GM19239 (cell line): ENCODE data around the gene PIPOX.

Experiments
- DNase-seq: peaks from one replicate; pipeline ENCODE4 v3.0.0; 2011; ENCODE audit warnings: low spot score; ENCODE audit not compliant: insufficient read length
- FAIRE-seq: peaks from 2 replicates; lab custom pipeline; 2011; peaks lifted over from hg19 to GRCh38; lab: Jason Lieb, UNC

Gene PIPOX

DNA sequence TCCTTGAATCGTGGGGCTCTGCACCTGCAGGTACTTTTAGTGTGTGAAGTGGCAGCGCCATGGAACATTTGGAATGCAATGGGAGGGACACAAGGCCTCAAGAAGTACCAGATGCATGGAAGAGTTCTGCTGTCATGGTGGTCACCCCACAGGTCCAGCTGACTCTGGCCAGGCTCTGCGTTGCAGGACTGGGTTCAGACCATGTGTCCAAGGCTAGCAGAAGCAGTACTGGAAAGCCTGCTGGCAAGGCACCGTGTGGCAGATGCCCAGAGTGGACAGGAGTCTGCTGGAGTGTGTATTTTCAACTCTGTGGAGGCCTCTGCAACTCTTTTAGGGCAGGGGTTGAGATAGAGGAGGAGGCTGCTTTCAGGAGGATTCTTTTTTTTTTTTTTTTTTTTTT, 2.1 kb downstream of the PIPOX start:
- FAIRE-seq (no peak), DNase-seq (no peak)

DNA sequence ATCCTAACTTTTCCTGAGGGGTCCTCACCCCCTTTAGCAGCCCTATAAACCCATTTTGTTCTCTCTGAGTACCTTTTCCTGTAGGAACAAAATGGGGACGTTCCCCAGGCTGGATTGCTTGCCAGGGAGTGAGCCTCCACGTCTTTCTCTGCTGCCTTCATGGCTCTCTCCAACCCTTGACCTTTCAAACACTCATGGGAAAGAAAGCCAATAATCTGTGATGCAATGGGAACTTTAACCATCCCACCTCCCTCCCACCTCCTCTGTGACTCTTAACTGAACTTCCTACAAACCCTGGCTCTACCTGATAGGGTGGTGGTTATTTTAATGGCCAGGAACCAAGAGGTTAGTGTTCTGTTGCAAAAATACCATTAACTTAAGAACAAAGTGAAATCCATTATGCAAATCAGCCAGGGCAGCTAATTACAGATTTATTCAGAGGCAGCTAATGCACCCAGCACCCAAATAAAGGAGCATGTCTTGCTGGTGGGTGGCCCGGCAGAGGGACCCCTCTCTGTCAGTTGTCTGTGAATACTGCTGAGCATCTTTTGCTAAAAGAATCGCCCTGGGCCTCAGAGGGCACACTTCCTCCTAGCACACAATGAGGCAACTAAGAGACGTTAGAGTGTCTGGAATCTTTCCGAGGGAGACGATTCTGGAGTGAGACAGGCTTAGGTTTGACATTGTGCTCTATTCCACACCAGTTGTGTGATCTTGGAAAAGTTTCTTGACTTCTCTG, 3.0 kb downstream of the PIPOX start:
- no peak for DNase-seq
- FAIRE-seq, result no peak

DNA sequence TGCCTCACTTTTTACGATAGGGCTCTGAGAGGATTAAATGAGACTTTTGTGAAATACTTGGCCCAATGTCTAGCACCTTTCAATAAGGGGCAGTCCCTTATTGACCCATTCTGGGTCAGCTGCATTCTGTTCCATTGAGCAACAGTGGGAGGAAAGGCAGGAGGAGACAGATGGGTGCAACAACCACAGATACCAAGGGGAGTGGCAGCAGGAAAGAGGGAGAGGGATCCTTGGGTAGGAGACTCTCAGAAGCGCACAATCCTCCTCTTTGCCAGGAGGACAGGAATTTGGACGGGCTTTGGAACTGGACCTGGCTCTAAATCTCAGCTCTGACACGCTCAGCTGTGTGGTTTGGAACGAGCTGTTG, 3.5 kb downstream of the PIPOX start:
- no peak for DNase-seq
- FAIRE-seq, result no peak

DNA sequence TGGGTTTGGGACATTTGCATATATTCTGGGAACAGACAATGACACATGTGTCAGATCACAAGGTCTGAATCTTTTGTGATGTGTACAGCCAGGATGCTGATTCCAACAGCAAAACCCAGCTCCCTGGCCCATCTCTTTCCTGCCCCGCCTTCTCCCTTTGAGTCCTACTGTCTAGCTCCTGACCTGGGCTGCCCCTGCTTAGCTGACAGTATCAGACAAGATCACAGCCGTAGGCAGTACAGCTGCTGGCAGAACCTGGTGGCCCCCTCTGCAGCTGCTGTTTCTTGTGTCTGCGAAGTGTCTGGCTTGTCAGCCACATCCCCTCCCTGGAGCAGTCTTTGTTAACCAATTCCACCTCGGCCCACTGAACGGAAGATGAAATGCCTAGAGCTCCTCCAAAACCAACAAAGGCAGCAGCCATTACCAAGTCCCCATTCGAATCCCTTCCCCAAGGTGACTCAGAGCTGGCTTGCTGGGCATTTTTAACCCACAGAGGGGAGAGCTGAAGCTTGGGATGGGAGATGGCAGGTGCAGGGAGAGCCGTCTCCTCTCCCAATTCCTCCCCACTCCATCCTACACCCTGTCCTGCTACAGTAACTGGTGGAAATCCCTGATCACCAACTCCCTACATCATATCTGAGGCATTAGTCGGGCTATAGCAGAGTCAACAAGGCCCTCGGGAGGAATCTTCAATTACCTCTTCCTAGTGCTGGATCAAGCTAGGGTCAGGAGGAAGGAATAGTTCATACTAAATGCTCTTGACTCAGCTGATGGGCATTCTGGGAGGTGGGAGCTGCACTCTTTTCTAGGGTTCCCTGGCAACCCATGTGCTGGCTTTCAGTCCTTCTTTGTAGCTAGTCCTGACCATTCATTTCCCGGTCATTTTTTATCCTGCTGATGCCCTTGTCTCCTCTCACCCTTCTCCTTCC, 5.8 kb downstream of the PIPOX start:
- no peak for DNase-seq
- no peak for FAIRE-seq

DNA sequence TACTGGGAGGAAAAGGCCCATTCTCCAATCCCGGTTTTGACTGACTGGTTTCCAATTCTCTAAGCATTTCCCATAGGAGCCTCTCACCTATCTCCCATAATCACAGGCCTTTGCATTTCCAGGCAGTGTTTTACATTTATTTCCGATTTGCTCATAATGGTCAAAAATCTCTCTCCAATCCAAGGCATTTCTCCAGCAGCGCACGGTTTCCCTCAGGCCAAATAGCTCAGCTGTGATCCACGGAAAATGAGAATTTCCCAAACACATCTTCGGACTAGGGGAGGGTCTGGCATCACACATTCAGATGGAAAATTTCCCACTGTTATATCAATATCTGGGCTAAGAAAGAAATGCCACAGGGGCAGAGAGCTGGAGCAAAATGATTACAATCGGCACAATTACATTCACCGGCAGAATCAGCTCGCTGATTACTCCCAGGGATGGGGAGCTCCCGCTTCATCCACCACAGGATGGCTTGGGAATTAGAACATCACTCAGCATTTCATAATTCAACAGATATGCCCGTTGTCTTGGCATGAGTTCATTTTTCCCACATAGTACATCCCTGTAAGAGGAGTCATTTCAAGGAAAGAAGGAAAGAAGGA, 6.7 kb downstream of the PIPOX start:
- no peak for FAIRE-seq
- DNase-seq, result no peak

DNA sequence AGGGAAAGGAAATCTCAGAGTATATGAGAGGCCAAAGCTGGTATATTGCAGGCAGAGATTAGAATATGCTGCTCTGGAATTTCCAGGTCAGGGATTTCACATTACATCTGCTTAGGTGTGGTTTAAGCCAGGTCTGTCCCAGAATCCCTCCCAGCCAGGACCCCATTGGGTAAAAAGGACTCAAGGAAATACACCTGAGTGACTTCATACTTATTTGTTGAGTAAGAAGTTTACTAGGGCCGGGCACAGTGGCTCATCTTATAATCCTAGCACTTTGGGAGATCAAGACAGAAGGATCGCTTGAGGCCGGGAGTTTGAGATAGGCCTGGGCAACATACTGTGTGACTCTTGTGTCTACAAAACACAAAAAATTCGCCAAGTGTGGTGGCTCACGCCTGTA, 7.2 kb downstream of the PIPOX start:
- FAIRE-seq (no peak), DNase-seq (no peak)

DNA sequence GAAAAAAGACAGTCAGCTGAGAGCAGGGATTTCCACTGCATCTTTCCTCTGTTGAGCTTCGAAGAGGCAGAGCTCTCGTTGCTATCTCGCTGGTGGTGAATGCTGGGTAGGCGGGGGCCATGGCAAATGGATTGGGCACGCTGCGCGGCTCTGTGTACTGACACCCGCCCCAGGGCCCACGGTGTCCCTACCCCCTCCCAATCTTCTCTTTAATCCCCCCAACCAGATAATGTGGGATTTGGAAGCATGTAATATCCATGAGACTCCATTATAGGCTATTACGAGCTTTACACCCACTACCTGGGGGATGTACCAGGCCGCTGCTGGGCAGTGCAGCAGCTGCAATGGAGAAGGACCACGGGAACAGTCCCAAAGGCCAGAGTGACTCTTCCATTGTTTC, 8.3 kb downstream of the PIPOX start:
- FAIRE-seq, result no peak
- DNase-seq, result no peak

DNA sequence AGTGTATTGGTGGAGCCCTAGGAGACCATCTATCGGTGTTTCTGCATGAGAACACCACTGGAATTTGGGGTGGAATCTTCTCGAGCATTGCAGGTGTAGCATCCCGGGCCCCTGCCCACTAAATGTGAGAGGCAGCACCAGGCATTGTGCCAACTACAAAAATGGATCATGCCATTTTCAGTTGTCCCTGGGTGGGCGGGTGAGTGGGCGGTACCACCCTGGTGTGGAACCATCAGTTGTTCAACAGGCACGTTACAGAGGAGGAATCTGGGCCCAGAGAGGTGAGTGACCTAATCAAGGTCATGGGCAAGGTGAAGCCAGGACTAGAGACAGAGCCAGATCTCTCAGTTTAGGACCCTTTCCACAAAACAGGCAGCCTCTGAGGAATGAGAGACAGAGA, 8.8 kb downstream of the PIPOX start:
- FAIRE-seq (no peak), DNase-seq (no peak)

DNA sequence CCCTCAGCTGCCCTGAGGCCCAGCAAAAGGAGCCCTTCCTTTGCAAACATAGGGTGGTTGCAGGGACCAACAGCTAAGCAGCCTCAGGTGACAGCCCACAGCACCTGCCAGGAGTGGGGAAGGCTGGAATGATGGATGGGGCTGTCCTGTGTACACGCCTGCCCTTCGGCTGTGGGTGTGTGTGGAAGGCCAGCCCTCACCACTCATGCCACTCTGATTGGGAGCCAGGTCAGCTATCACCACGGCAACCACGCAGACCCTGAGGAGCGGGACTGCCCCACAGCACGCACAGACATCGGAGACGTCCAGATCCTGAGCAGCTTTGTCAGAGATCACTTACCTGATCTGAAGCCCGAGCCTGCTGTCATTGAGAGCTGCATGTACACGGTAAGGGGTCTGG, 11.9 kb downstream of the PIPOX start:
- no peak for DNase-seq
- FAIRE-seq, result no peak

DNA sequence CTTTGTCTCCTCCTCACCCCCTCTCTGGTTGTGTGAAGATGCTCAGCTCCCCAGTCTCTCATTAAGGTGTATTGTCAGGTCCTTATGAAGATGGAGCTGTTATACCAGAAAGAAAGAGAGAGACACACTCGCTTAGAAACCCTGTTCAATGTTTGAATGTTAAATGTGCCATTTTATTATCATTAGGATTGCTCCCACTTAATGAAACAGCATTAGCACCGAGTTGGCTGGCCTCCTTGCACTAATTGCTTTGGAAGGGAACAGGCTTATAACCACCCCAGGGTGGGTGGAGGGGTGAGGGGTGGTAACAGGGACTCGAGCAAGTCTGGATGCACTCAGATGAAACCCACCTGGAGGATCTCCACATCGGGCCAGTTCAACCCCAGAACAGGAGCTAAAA, 14.4 kb downstream of the PIPOX start:
- FAIRE-seq (no peak), DNase-seq (no peak)

DNA sequence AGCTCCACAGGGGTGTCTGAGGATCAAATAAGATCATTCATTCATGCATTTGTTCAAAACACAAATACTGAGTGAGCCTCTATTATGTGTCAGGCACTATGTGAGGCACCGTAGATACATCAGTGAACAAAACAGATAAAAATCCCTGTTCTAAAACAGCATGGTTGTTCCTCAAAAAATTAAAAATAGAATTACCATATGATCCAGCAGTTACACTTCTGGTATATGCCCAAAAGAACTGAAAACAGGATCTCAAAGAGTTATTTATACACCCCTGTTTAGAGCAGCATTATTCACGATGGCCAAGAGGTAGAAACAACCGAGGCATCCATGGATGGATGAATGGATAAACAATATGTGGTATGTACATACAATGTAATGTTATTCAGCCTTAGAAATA, 15.4 kb downstream of the PIPOX start:
- DNase-seq (no peak), FAIRE-seq (no peak)

DNA sequence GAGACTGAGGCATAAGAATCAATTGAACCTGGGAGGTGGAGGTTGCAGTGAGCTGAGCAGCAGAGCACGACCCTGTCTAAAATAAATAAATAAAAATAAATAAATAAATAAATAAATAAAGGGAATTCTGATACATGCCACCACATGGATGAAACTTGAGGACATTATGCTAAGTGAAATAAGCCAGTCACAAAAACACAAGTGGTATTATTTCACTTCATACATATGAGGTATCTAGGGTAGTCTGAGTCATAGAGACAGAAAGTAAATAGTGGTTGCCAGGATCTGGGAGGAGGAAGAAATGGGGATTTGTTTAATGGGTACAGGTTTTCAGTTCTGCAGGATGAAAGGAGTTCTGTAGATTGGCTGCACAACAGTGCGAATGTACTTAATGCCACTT, 16.3 kb downstream of the PIPOX start:
- DNase-seq (no peak), FAIRE-seq (no peak)

DNA sequence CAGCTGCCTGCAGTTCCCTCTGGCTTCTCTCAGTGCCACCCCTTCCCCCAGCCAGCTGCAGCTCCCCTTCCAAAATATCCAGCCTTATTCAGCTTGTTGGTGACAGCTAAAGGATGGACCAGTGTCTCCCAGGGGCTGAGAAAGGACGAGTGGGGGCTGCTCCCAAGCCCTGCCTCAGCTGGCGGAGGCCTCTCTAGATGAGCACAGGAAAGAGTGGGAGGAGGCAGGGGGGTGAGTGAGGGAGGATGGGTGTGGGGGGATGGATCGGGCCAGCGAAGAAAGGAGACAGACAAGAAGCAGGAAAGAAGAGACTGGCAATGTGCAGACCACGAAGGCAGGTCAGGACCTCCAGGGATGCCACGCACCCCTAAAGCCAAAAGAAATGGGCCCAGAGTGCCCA, 17.5 kb downstream of the PIPOX start:
- FAIRE-seq (no peak), DNase-seq (no peak)

DNA sequence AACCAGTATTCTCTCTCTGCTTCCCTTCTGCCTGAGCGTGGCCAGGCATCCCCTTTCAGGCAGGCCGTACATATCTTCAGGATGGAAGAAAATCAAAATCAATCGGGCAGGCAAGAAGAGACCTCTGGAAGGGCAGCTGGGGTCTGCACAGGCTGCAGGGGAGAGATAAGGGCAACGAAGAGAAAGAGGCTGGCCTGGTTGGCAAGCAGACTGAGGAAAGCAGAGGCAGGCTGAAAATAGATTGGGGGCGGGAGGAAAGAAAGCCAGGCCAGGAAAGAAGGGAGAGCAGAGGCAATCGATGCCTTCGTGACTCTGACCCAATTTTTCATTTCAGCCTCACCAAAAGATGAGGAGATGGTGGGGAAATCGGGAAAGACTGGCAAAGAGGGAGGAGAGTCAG, 18.1 kb downstream of the PIPOX start:
- FAIRE-seq, result no peak

DNA sequence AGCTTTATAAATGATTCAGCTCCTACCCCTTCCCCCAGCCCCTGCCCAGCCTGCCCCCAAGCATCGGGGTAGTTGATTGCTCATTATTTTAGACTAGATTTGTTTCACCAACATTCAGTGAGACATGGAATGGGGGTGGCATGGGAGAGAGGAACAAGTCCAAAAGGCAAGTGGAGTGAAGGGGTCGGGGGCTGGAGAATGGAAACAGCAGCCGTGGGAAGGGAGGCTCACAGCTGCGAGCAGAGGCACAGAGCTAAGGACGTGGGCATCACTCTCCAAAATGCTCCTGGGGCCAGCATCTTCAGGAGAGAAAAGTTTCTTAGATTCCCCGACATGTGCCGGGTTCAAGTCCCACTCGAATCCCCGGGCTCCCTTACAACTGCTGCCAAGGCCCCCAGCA, 19.3 kb downstream of the PIPOX start:
- FAIRE-seq, result no peak
- no peak for DNase-seq

More for the DNA sequence above, 18.1 kb downstream of the PIPOX start:
- no peak for DNase-seq

DNA sequence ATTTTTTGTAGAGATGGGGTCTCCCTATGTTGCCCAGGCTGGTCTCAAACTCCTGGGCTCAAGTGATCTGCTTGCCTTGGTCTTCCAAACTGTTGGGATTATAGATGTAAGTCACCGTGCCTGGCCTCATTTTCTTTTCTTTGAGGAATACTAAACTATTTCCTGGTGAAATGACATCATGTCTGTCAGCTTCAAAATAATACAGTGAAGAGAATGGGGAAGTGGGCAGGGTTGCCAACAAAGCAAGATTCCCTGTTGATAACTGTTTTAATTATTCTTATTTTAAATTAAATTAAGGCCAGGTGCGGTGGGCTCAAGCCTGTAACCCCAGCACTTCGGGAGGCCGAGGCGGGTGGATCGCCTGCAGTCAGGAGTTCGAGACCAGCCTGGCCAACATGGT, 21.1 kb downstream of the PIPOX start:
- DNase-seq (no peak), FAIRE-seq (no peak)

DNA sequence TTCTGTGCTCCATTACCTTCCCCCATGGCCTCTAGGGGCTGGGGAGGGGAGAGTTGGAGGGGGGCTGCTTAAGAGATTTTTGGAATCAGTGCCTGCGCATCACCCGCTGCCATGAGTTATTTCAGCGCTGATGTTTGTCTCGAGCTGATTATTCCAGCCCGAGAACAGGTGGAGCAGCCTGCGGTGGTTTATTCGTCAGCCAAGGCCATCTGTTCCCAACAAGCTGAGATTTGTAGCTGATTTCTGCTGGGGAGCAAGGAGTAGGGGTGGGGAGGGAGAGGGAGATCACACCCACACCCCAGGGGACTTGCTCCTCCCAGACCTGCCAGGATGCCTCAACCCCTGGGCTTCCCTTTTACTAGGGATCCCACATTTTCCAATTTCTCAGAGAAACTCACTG, 23.1 kb downstream of the PIPOX start:
- DNase-seq (no peak), FAIRE-seq (no peak)

DNA sequence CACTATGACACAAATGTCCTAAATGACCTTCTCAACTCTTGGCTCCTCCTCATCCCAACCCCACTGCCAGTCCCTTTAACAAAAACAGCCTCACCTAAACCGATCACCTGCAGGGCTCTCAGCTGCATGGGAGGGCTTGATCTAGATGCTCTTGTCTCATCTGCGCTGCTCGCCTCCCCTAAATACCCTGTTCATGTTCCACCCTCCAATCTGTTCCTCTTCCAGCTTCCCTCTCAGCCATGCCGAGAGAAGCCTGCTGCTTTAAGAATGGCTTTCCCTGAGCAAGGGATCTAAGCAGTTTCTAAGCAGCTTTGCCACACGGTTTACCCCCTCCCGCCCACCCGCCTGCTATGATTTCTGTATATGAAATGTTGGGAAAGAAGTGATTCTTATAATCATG, 23.7 kb downstream of the PIPOX start:
- no peak for FAIRE-seq
- no peak for DNase-seq

DNA sequence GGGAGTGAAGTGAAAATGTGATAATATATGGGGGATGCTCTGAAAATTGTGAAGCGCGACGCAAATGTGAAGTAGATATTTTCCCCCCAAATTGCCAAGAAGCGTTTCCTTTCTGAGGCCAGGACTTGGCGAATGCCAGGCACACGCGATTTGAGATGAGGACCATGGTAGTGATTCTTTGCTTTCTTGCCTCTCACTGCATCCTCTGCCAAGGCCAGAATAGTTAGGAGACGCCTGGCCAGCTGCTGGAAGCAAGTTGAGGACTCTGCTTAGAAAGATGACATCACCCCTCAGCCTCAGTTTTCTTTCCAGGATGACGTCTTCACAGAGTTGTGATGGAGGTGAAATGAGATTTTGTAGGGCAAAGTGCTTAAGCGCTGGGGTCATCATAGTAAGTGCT, 25.9 kb downstream of the PIPOX start:
- DNase-seq (no peak), FAIRE-seq (no peak)

DNA sequence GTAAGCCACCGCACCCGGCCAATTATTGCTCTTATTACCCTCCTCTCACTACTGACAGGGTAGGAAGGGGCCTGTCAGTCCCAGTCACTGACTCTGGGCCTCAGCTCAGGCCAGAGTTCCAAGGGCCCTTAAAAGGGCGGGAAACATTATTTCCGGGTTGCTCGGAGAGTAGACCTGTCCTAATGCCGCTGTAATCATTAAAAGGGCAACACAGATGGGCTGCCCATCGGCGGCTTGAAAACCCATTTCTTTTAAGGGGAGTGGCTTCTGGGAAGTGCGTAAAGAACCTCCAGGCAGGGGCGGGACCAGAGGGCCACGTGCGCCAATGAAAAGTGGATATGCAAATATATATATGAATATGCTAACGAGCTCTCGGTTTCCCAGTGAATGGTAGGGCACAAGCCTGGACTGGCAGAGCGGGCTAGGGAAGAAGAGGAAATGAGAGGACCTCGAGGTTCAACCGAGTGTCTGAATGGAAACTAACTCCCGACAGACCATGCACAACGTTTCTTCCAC, 26.6 kb downstream of the PIPOX start:
- DNase-seq (no peak), FAIRE-seq (no peak)

DNA sequence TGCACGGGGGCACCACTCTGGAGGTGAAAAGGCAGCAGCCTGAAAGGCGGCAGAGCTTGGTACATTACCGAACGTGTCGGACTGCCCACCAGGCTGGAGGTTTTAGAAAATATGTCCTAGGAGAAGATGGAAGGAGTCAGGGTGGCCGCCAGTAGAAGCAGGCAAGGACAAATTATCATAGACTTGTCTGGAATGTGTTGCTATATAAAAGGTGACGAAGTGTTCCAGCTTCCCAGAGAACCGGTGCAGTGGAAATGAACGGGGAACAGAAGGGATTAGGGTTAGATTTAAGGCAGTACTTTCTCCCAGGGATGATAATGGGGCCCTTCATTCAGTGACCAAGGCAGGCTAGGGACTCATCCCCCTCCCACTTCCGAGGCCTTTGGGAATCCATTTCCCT, 27.4 kb downstream of the PIPOX start:
- DNase-seq (no peak), FAIRE-seq (no peak)
